Colonic mucosa (tissue), 4 donors: ENCODE results near the gene FLRT2. TPM values are rescaled to one million over a fixed set of nuclear protein-coding genes. Genes with fewer than 3 reads are reported as not detected.

ENCODE experiments used
- DNase-seq: peaks from one replicate; pipeline ENCODE4 v3.0.0-alpha.2; 2020
- H3K27ac ChIP-seq: fragments of 200-600 bp; one replicate; pipeline ENCODE4 v1.8.0; 2021
- H3K27me3 ChIP-seq: fragments of 200-600 bp; one replicate; pipeline ENCODE4 v1.8.0; 2021
- H3K36me3 ChIP-seq: fragments of 200-600 bp; one replicate; pipeline ENCODE4 v1.8.0; 2021
- H3K4me1 ChIP-seq: fragments of 200-600 bp; one replicate; pipeline ENCODE4 v1.8.0; 2021; ENCODE audit warnings: mild to moderate bottlenecking
- H3K4me3 ChIP-seq: fragments of 200-600 bp; one replicate; pipeline ENCODE4 v1.8.0; 2021
- H3K9ac ChIP-seq, 2 donors: one replicate each; pipeline ENCODE4 v1.7.0; 2013; ENCODE audit warnings: control low read depth in 2 of 2, low read depth in 2 of 2, low read length in 2 of 2
- H3K9me3 ChIP-seq: fragments of 200-600 bp; one replicate; pipeline ENCODE4 v1.8.0; 2021
- CTCF ChIP-seq: fragments of 200-600 bp; IDR thresholded peaks from one replicate; pipeline ENCODE4 v1.8.0; 2022; ENCODE audit warnings: antibody characterized with exemption, mild to moderate bottlenecking
- intact Hi-C: fragments of 100-400 bp; cut with DNase I; formaldehyde crosslinking; loops from one replicate; pipeline ENCODE4 v1.14.1; 2022
- total RNA-seq, 2 donors: library from RNA; stranded (reverse); fragmentation: NEBNext Ultra II Directional in 1 of 2; extraction: Animal tissue kit (Norgen Biotek cat#: 25700) in 1 of 2; gene quantifications; one replicate each; pipeline ENCODE4 v1.2.1, GENCODE V29; 2021
- donor health status: healthy.
- donor health status: DM: no; HTN: no; CAD: no.
- donor health status: DM: no; HTN: no; CAD: no.

FLRT2 gene
- total RNA-seq, 2 donors from 2014 or later: 2.1 to 3.0 TPM

- Histone ChIP-seq H3K27ac (no peak overlapping the region), H3K27me3 (no peaks in the 10 kb centered on the region), H3K4me1 (no peaks in the 10 kb centered on the region), H3K9me3 (no peaks in the 10 kb centered on the region), H3K4me3 (no peak overlapping the region), H3K36me3 (no peaks in the 10 kb centered on the region), H3K9ac (no peak overlapping the region)
- DNase-seq: no peak
- no peak for TF ChIP-seq CTCF
- intact Hi-C loops: no loop called here
These were observed 2.9 kb upstream of the FLRT2 start for GRCh38 chr14:85527006-85527405.

GRCh38 chr14:85527445-85528035 is 2.4 kb upstream of the FLRT2 start:
- Histone ChIP-seq H3K36me3 (no peaks in the 10 kb centered on the region), H3K4me1 (no peaks in the 10 kb centered on the region), H3K9me3 (no peaks in the 10 kb centered on the region), H3K9ac (no peak overlapping the region), H3K4me3 (no peak overlapping the region), H3K27me3 (no peaks in the 10 kb centered on the region), H3K27ac (no peak overlapping the region)
- no peak for DNase-seq
- no peak for TF ChIP-seq CTCF
- intact Hi-C loops: no loop called here

- Histone ChIP-seq H3K4me1 (no peaks in the 10 kb centered on the region), H3K9me3 (no peaks in the 10 kb centered on the region), H3K27me3 (no peaks in the 10 kb centered on the region), H3K4me3 (peak overlapping the region; percentile 22), H3K36me3 (no peaks in the 10 kb centered on the region), H3K9ac (no peak overlapping the region), H3K27ac (no peak overlapping the region)
- no peak for TF ChIP-seq CTCF
- DNase-seq: peak; percentile 19
- intact Hi-C loops: no loop called here
These were observed 1.7 kb upstream of the FLRT2 start for GRCh38 chr14:85528080-85528896.

- no peak for DNase-seq
- TF ChIP-seq CTCF: no peak
- Histone ChIP-seq H3K9ac (no peak overlapping the region), H3K27me3 (no peaks in the 10 kb centered on the region), H3K9me3 (no peaks in the 10 kb centered on the region), H3K4me1 (no peaks in the 10 kb centered on the region), H3K27ac (no peak overlapping the region), H3K4me3 (peak overlapping the region; percentile 22), H3K36me3 (no peaks in the 10 kb centered on the region)
- intact Hi-C loops: no loop called here
These were observed 880 bp upstream of the FLRT2 start for GRCh38 chr14:85528897-85529631.

GRCh38 chr14:85530626-85531025 is 682 bp downstream of the FLRT2 start:
- no peak for DNase-seq
- peak overlapping the region; percentile 22 for H3K4me3 ChIP-seq
- no peaks in the 10 kb centered on the region for H3K36me3 ChIP-seq
- peak overlapping the region in 1 of 2 donors; percentile 12 for H3K9ac ChIP-seq
- TF ChIP-seq CTCF: no peak
- H3K27me3 ChIP-seq: no peaks in the 10 kb centered on the region
- intact Hi-C loops: no loop called here
- no peaks in the 10 kb centered on the region for H3K9me3 ChIP-seq
- H3K4me1 ChIP-seq: no peaks in the 10 kb centered on the region
- H3K27ac ChIP-seq: no peak overlapping the region
